Astrocyte (in vitro differentiated cells and primary cell): ENCODE measurements around the gene TRMT11. TPM values are rescaled to one million over a fixed set of nuclear protein-coding genes. Genes with fewer than 3 reads are reported as not detected.

ENCODE experiments used
- DNase-seq: peaks from one replicate; pipeline ENCODE4 v3.0.0-alpha.2; 2010; ENCODE audit warnings: low read depth
- FAIRE-seq: peaks from 2 replicates; lab custom pipeline; 2011; peaks lifted over from hg19 to GRCh38; lab: Jason Lieb, UNC
- H2AFZ ChIP-seq: 2 replicates; pipeline ENCODE4 v1.6.0; 2012; ENCODE audit warnings: low read depth, low read length, inconsistent platforms
- H3K27ac ChIP-seq: 2 replicates; pipeline ENCODE4 v1.5.1; 2011; ENCODE audit warnings: low read depth, low read length, inconsistent platforms
- H3K27me3 ChIP-seq: 2 replicates; pipeline ENCODE4 v1.6.0; 2011; ENCODE audit warnings: low read length, inconsistent platforms; ENCODE audit not compliant: insufficient read depth
- H3K36me3 ChIP-seq: 2 replicates; pipeline ENCODE4 v1.5.1; 2011; ENCODE audit warnings: low read length, inconsistent platforms; ENCODE audit not compliant: insufficient read depth
- H3K4me1 ChIP-seq: 2 replicates; pipeline ENCODE4 v1.5.1; 2011; ENCODE audit warnings: low read length, inconsistent platforms; ENCODE audit not compliant: insufficient read depth
- H3K4me2 ChIP-seq: 2 replicates; pipeline ENCODE4 v1.6.0; 2012; ENCODE audit warnings: low read length, inconsistent platforms
- H3K4me3 ChIP-seq: 2 replicates; pipeline ENCODE4 v1.5.1; 2011; ENCODE audit warnings: low read depth, mild to moderate bottlenecking, low read length, inconsistent platforms; ENCODE audit not compliant: insufficient read depth
- H3K79me2 ChIP-seq: 2 replicates; pipeline ENCODE4 v1.6.0; 2012; ENCODE audit warnings: mild to moderate bottlenecking, low read length, inconsistent platforms; ENCODE audit not compliant: insufficient read depth
- H3K9ac ChIP-seq: 2 replicates; pipeline ENCODE4 v1.6.0; 2012; ENCODE audit warnings: mild to moderate bottlenecking, low read length, inconsistent platforms
- H3K9me3 ChIP-seq: 2 replicates; pipeline ENCODE4 v1.5.1; 2012; ENCODE audit warnings: low read depth, mild to moderate bottlenecking, low read length, inconsistent platforms; ENCODE audit not compliant: insufficient read depth
- H4K20me1 ChIP-seq: 2 replicates; pipeline ENCODE4 v1.6.0; 2012; ENCODE audit warnings: low read length, inconsistent platforms; ENCODE audit not compliant: insufficient read depth
- H3K27ac Mint-ChIP-seq: one replicate; pipeline ENCODE4 v1.8.0; 2021; ENCODE audit warnings: mild to moderate bottlenecking, mixed read lengths; ENCODE audit not compliant: unreplicated experiment
- H3K27me3 Mint-ChIP-seq: one replicate; pipeline ENCODE4 v1.8.0; 2021; ENCODE audit warnings: low read depth, mixed read lengths; ENCODE audit not compliant: unreplicated experiment
- H3K36me3 Mint-ChIP-seq: one replicate; pipeline ENCODE4 v1.8.0; 2021; ENCODE audit warnings: low read depth, mixed read lengths; ENCODE audit not compliant: unreplicated experiment
- H3K4me1 Mint-ChIP-seq: one replicate; pipeline ENCODE4 v1.8.0; 2021; ENCODE audit warnings: low read depth, mixed read lengths; ENCODE audit not compliant: unreplicated experiment
- H3K4me3 Mint-ChIP-seq: one replicate; pipeline ENCODE4 v1.8.0; 2021; ENCODE audit warnings: mild to moderate bottlenecking, moderate library complexity, mixed read lengths; ENCODE audit not compliant: unreplicated experiment
- H3K9me3 Mint-ChIP-seq: one replicate; pipeline ENCODE4 v1.8.0; 2021; ENCODE audit warnings: mild to moderate bottlenecking, mixed read lengths; ENCODE audit not compliant: unreplicated experiment
- EZH2 ChIP-seq: IDR thresholded peaks from 2 replicates; pipeline ENCODE4 v1.6.1; 2012; ENCODE audit warnings: mild to moderate bottlenecking, low read length, inconsistent platforms; ENCODE audit not compliant: insufficient read depth
- total RNA-seq: library from RNA; stranded (reverse); gene quantifications from 2 replicates; pipeline ENCODE4 v1.2.1, GENCODE V29; 2021
- TF ChIP-seq, protein P1 (sequence below): IDR thresholded peaks from 2 replicates; pipeline ENCODE4 v1.5.1; 2011; ENCODE audit warnings: low read depth, mild to moderate bottlenecking, inconsistent platforms, low read length, moderate library complexity; ENCODE audit not compliant: insufficient read depth

The TRMT11 gene
- total RNA-seq, 1 donor from 2014 or later: 18.2 TPM

DNA sequence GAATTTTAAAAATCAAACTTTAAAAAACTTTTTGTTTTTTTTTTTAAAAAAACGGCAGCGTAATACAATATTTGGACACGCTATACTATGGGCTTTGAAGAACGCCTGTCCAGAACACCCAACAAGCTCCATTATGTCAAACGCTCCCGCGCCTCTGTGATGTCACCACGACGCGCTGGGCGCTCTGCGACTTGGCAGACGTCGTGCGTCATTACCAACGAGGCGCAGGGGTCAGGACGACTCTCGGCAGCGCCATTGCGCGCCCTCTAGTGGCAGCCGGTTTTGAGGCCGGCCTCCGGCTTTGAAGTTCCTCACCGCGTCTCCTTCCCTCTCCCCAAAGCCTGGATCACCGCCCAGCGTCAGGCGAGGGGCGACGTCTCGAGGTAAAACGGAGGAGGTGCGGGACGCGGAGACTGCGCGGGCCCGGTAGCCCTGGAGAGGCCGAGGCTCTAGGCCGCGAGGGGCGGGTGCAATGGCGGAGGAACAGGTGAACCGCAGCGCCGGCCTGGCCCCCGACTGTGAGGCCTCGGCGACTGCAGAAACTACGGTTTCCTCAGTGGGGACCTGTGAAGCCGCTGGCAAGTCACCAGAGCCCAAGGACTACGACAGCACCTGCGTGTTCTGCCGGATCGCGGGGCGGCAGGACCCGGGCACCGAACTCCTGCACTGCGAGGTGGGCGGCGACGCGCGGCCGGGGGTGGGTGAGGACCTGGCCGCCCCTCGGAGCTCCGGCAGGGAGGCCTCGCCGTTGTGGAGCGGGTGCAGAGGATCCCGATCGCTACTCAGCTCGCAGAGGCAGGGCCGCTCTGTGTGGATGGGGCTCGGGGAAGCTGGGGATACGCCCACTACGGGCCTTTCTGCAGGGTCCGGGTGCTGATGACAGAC lies 29.6 kb upstream of the TRMT11 start, which contains the start of gene HINT3:
Gene HINT3, plus strand, starts transcription at position 265 of the 885 bp plus-strand sequence. Its CDS starts 208 bp downstream, at position 473.
- no peaks in the 10 kb centered on the region for H3K9me3 ChIP-seq
- H3K27me3 ChIP-seq: peaks cover 2% of the 10 kb centered on the region
- H3K9ac ChIP-seq: peak within 1 kb of the TSS; percentile 94
- H3K79me2 ChIP-seq: peaks cover 19% of the 10 kb centered on the region
- peak; percentile 94 for DNase-seq
- TF ChIP-seq, protein P1, sequence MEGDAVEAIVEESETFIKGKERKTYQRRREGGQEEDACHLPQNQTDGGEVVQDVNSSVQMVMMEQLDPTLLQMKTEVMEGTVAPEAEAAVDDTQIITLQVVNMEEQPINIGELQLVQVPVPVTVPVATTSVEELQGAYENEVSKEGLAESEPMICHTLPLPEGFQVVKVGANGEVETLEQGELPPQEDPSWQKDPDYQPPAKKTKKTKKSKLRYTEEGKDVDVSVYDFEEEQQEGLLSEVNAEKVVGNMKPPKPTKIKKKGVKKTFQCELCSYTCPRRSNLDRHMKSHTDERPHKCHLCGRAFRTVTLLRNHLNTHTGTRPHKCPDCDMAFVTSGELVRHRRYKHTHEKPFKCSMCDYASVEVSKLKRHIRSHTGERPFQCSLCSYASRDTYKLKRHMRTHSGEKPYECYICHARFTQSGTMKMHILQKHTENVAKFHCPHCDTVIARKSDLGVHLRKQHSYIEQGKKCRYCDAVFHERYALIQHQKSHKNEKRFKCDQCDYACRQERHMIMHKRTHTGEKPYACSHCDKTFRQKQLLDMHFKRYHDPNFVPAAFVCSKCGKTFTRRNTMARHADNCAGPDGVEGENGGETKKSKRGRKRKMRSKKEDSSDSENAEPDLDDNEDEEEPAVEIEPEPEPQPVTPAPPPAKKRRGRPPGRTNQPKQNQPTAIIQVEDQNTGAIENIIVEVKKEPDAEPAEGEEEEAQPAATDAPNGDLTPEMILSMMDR: peak; percentile 90
- TF ChIP-seq EZH2: no peak
- H3K4me3 ChIP-seq: peak within 1 kb of the TSS; percentile 90
- H2AFZ ChIP-seq: peak within 1 kb of the TSS; percentile 98
- no peaks in the 10 kb centered on the region for H3K9me3 Mint-ChIP-seq
- no peaks in the 10 kb centered on the region for H3K27me3 Mint-ChIP-seq
- H3K36me3 ChIP-seq: no peaks in the 10 kb centered on the region
- peak; percentile 81 for FAIRE-seq
- peak within 1 kb of the TSS; percentile 83 for H3K27ac ChIP-seq
- H4K20me1 ChIP-seq: no peaks in the 10 kb centered on the region
- H3K4me1 Mint-ChIP-seq: no peaks in the 10 kb centered on the region
- H3K4me2 ChIP-seq: peak within 1 kb of the TSS; percentile 87
- no peak within 1 kb of the TSS for H3K4me3 Mint-ChIP-seq
- H3K36me3 Mint-ChIP-seq: no peaks in the 10 kb centered on the region
- H3K4me1 ChIP-seq: peaks cover 13% of the 10 kb centered on the region
- H3K27ac Mint-ChIP-seq: peak within 1 kb of the TSS; percentile 31

DNA sequence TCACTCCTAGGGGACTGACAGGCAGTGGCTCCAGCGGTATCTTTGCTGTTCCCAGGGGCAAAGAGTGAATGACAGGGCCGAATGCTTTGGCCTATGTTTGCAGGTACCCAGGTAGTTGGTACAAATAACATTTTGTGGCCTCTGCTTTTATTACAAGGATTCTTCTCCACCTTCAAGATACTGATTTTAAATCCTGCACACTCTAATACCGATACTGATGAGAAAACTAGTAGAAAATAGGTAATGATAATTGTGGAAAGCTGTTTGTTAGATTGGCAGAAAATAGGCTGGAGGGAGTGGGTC lies 29.0 kb upstream of the TRMT11 start:
- no peak for TF ChIP-seq EZH2
- TF ChIP-seq, protein P1: no peak
- Mint-ChIP-seq H3K4me1 (no peaks in the 10 kb centered on the region), H3K27ac (peak overlapping the region; percentile 31), H3K36me3 (no peaks in the 10 kb centered on the region), H3K27me3 (no peaks in the 10 kb centered on the region), H3K4me3 (no peak overlapping the region), H3K9me3 (no peaks in the 10 kb centered on the region)
- Histone ChIP-seq H2AFZ (peak overlapping the region; percentile 98), H3K27ac (peak overlapping the region; percentile 83), H3K9ac (peak overlapping the region; percentile 94), H3K9me3 (no peaks in the 10 kb centered on the region), H3K4me2 (peak overlapping the region; percentile 87), H3K36me3 (no peaks in the 10 kb centered on the region), H3K79me2 (peaks cover 19% of the 10 kb centered on the region), H3K27me3 (peaks cover 2% of the 10 kb centered on the region), H3K4me1 (peaks cover 13% of the 10 kb centered on the region), H4K20me1 (no peaks in the 10 kb centered on the region), H3K4me3 (peak overlapping the region; percentile 90)
- DNase-seq (no peak), FAIRE-seq (no peak)

DNA sequence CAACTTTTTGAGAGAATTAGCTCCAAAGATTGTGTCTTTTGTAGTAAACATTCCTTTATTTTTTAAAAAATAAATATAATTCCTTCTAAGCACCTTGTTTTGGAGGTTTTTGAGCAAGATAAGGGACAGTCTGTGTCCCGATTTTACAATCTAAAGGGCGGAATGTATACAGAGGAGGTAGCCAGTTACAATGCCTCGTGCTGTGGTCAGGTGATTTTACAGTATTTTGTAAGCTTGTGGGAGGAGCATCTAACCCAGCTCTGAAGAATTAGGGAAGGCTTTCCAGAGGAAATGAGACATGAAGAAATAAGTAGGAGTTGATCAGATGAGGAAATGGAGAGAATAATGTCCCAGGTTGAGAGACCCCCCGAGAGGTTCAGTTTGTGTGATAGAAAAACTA lies 28.5 kb upstream of the TRMT11 start:
- Mint-ChIP-seq H3K4me3 (no peak overlapping the region), H3K4me1 (no peaks in the 10 kb centered on the region), H3K9me3 (no peaks in the 10 kb centered on the region), H3K27me3 (no peaks in the 10 kb centered on the region), H3K36me3 (no peaks in the 10 kb centered on the region), H3K27ac (no peak overlapping the region)
- Histone ChIP-seq H3K9me3 (no peaks in the 10 kb centered on the region), H4K20me1 (no peaks in the 10 kb centered on the region), H3K36me3 (no peaks in the 10 kb centered on the region), H3K4me1 (peaks cover 13% of the 10 kb centered on the region), H3K79me2 (peaks cover 19% of the 10 kb centered on the region), H3K27ac (no peak overlapping the region), H3K4me3 (peak overlapping the region; percentile 90), H3K27me3 (peaks cover 2% of the 10 kb centered on the region), H3K9ac (no peak overlapping the region), H3K4me2 (peak overlapping the region; percentile 87), H2AFZ (no peak overlapping the region)
- TF ChIP-seq, protein P1: no peak
- TF ChIP-seq EZH2: no peak
- DNase-seq (peak; percentile 14), FAIRE-seq (no peak)
